GM10266 (cell line): ENCODE results near the gene SLC41A3.

ENCODE experiments used
- DNase-seq: peaks from one replicate; pipeline ENCODE4 v3.0.0; 2012; ENCODE audit errors: extremely low spot score
- CTCF ChIP-seq: IDR thresholded peaks from 2 replicates; pipeline ENCODE4 v1.5.1; 2012; ENCODE audit warnings: mild to moderate bottlenecking, low read depth; ENCODE audit not compliant: control insufficient read depth, insufficient read depth; ENCODE audit errors: missing control alignments

The SLC41A3 gene

GRCh38 chr3:126109880-126110235 lies 25.9 kb upstream of the SLC41A3 start:
- DNase-seq, result no peak
- TF ChIP-seq CTCF, result no peak

- TF ChIP-seq CTCF, result no peak
- no peak for DNase-seq
Measured at GRCh38 chr3:126109146-126109879, 25.4 kb upstream of the SLC41A3 start.

GRCh38 chr3:126108676-126109050 lies 24.7 kb upstream of the SLC41A3 start:
- TF ChIP-seq CTCF, result no peak
- no peak for DNase-seq

GRCh38 chr3:126107957-126108675 lies 24.2 kb upstream of the SLC41A3 start:
- TF ChIP-seq CTCF, result no peak
- no peak for DNase-seq

GRCh38 chr3:126107203-126107939 lies 23.4 kb upstream of the SLC41A3 start:
- no peak for DNase-seq
- no peak for TF ChIP-seq CTCF

- no peak for TF ChIP-seq CTCF
- DNase-seq, result no peak
Measured at GRCh38 chr3:126106336-126107202, 22.6 kb upstream of the SLC41A3 start.
